ENCODE results near the gene PRSS37. TPM values are rescaled to one million over a fixed set of nuclear protein-coding genes. Genes with fewer than 3 reads are reported as not detected.
A peak's percentile ranks its signal among the peaks of the same experiment; 100 is the strongest.

The PRSS37 gene
- total and polyA plus RNA-seq, 8 donors = not detected

DNA sequence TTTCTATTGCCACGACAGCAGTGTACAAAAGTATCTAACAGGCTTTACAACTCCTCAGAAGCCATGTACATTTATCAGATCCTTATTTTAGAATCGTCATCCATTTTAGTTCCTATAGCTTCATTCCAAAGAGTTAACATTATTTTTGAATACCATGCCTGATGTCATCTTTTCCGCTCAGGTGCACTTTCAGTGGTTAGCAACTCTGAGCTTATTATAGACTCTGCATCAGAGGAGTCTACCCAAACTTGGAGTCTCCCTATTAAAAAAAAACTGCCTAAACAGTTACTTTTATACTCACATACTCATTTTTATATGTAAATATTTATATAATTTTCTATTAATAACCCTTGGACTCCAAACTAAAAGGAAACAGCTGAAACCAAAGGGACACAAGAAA lies 31.6 kb upstream of the PRSS37 start:
- no peaks in the 10 kb centered on the region for H3K27me3 ChIP-seq
- no peaks in the 10 kb centered on the region for H3K36me3 ChIP-seq
- no peak overlapping the region for H3K27ac ChIP-seq
- intact Hi-C loops (cut with DNase I; ENCODE audit: low total_unique reads) = no loop called here
- H3K4me3 ChIP-seq = no peak overlapping the region
- H3K4me1 ChIP-seq = no peaks in the 10 kb centered on the region
- no peak for TF ChIP-seq POLR2AphosphoS5 (IDR thresholded peaks at IDR 0.05)
- DNase-seq = no peak
- peaks cover 0 to 16% (median 9%) of the 10 kb centered on the region in 4 donors for H3K9me3 ChIP-seq
- 79 to 89% (median 87%) methylated on average over 3 of the region's 3 CpGs for WGBS, 5 donors

DNA sequence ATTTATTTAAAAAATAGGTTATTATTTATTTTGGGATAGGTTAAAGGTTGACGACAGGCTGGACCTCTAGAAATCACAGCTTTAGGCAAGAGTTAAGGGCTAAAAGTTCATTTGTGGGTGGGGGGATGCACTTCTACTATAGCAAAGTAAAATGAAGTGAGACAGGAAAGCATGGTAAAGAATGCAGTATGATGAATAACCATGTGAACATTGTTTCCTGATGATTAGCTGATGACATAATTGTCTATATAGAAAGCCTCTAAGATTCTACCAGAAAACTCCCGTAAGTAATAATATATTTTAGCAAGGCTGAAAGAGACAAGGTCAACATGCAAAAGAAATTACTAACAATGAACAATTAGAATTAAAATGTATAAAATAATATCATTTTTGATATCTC lies 25.7 kb upstream of the PRSS37 start:
- H3K9me3 ChIP-seq = peaks cover 5 to 10% (median 5%) of the 10 kb centered on the region in 4 donors
- no peak for TF ChIP-seq POLR2AphosphoS5 (IDR thresholded peaks at IDR 0.05)
- no peak for TF ChIP-seq POLR2A (IDR thresholded peaks at IDR 0.05)
- TF ChIP-seq, protein P1, sequence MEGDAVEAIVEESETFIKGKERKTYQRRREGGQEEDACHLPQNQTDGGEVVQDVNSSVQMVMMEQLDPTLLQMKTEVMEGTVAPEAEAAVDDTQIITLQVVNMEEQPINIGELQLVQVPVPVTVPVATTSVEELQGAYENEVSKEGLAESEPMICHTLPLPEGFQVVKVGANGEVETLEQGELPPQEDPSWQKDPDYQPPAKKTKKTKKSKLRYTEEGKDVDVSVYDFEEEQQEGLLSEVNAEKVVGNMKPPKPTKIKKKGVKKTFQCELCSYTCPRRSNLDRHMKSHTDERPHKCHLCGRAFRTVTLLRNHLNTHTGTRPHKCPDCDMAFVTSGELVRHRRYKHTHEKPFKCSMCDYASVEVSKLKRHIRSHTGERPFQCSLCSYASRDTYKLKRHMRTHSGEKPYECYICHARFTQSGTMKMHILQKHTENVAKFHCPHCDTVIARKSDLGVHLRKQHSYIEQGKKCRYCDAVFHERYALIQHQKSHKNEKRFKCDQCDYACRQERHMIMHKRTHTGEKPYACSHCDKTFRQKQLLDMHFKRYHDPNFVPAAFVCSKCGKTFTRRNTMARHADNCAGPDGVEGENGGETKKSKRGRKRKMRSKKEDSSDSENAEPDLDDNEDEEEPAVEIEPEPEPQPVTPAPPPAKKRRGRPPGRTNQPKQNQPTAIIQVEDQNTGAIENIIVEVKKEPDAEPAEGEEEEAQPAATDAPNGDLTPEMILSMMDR (IDR thresholded peaks at IDR 0.05) = no peak
- TF ChIP-seq EP300 (IDR thresholded peaks at IDR 0.05) = no peak
- no peaks in the 10 kb centered on the region for H3K4me1 ChIP-seq
- 78 to 95% (median 94%) methylated on average over 2 of the region's 2 CpGs for WGBS, 5 donors
- no peak overlapping the region for H3K27ac ChIP-seq
- intact Hi-C loops (cut with DNase I; ENCODE audit: low total_unique reads) = no loop called here
- H3K4me3 ChIP-seq = no peak overlapping the region
- H3K27me3 ChIP-seq = no peaks in the 10 kb centered on the region
- DNase-seq = no peak
- H3K36me3 ChIP-seq = no peaks in the 10 kb centered on the region

DNA sequence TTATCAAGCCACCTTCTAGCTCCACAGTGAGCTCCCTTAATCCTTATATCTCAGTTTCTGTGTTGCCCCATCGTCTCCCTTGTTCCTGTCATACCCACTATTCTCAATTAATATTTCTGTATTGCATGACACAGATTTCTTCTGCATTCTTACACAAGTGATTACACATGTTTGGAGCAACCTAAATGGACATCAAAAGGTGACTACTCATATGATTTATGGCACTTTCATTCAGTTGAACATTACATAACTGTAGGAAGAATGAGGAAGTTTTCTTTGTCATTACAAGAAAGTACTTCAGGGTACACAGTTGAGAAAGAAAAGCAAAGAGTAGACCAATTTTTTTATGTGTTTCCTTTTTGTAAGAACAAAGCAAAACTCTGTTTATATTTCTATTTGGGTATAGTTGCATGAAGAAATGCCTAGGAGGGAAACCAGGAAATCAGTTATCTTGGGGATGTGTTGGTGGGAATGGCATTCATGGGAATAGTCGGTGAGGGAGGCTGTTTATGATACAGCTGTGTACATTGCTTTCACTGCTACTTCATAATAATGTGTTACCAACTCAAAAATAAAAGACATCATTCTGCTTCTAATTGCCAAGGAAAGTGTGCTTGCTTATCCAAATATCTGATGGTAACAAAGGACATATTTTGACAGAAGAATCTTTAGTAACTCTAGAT lies 23.6 kb upstream of the PRSS37 start:
- intact Hi-C loops (cut with DNase I; ENCODE audit: low total_unique reads) = no loop called here
- Histone ChIP-seq H3K4me1 (no peaks in the 10 kb centered on the region), H3K9me3 (peaks cover 0 to 7% (median 4%) of the 10 kb centered on the region in 4 donors)

DNA sequence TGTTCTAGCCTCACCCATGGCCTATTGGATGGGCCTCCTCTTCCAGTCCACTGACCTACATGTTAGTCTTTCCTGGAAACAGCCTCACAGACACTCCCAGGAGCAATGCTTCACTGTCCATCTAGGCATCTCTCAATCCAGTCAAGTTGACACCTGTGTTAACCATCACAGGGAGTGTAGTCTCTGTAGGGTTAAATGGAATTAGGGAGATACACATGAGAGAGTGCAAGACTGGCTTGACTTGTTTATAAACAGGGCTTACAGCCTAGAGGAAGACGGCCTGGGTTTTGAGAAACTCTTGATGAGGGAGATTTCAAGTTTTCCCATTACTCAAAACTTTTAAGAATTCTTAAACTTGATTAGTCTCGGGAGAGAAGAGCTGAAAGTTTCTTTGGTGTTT lies 18.9 kb upstream of the PRSS37 start:
- 50 to 68% (median 64%) methylated on average over 2 of the region's 2 CpGs for WGBS, 5 donors
- H3K27me3 ChIP-seq = no peaks in the 10 kb centered on the region

More for the DNA sequence above, 23.6 kb upstream of the PRSS37 start:
- no peak overlapping the region for H3K27ac ChIP-seq
- no peaks in the 10 kb centered on the region for H3K27me3 ChIP-seq
- peak in 1 of 2 donors; percentile 17 for DNase-seq
- no peaks in the 10 kb centered on the region for H3K36me3 ChIP-seq
- WGBS, 5 donors = 53 to 71% (median 59%) methylated on average over 2 of the region's 2 CpGs
- TF ChIP-seq EP300 (IDR thresholded peaks at IDR 0.05) (no peak), POLR2A (IDR thresholded peaks at IDR 0.05) (no peak), POLR2AphosphoS5 (IDR thresholded peaks at IDR 0.05) (no peak)
- TF ChIP-seq, protein P1 (IDR thresholded peaks at IDR 0.05) = no peak
- H3K4me3 ChIP-seq = no peak overlapping the region

More for the DNA sequence above, 18.9 kb upstream of the PRSS37 start:
- no peak for DNase-seq
- intact Hi-C loops (cut with DNase I; ENCODE audit: low total_unique reads) = no loop called here
- TF ChIP-seq POLR2AphosphoS5 (IDR thresholded peaks at IDR 0.05) = no peak
- no peak for TF ChIP-seq POLR2A (IDR thresholded peaks at IDR 0.05)
- no peak for TF ChIP-seq EP300 (IDR thresholded peaks at IDR 0.05)
- TF ChIP-seq, protein P1 (IDR thresholded peaks at IDR 0.05) = no peak
- H3K4me1 ChIP-seq = no peaks in the 10 kb centered on the region
- H3K36me3 ChIP-seq = no peaks in the 10 kb centered on the region
- peaks cover 0 to 35% (median 23%) of the 10 kb centered on the region in 4 donors for H3K9me3 ChIP-seq
- no peak overlapping the region for H3K4me3 ChIP-seq
- H3K27ac ChIP-seq = no peak overlapping the region
